Measurements from ENCODE around the gene IMMP1L. TPM values are rescaled to one million over a fixed set of nuclear protein-coding genes. Genes with fewer than 3 reads are reported as not detected.

The IMMP1L gene
- total RNA-seq, 1 donor from 2014 or later: 67.9 TPM

GRCh38 chr11:31477528-31478222, 31.7 kb downstream of the IMMP1L start:
- peak; percentile 79 for DNase-seq (ENCODE audit: low spot score)

GRCh38 chr11:31474083-31474482, 35.3 kb downstream of the IMMP1L start:
- no peak for DNase-seq (ENCODE audit: low spot score)

- no peak for DNase-seq (ENCODE audit: low spot score)
Measured at GRCh38 chr11:31464436-31464835, 45.0 kb downstream of the IMMP1L start.

GRCh38 chr11:31455177-31455576, 54.2 kb downstream of the IMMP1L start:
- DNase-seq (ENCODE audit: low spot score): no peak

GRCh38 chr11:31450841-31451240, 58.6 kb downstream of the IMMP1L start:
- DNase-seq (ENCODE audit: low spot score): no peak

GRCh38 chr11:31449040-31449439, 60.4 kb downstream of the IMMP1L start:
- no peak for DNase-seq (ENCODE audit: low spot score)

- DNase-seq (ENCODE audit: low spot score): no peak
Measured at GRCh38 chr11:31445621-31446020, 63.8 kb downstream of the IMMP1L start.

- no peak for DNase-seq (ENCODE audit: low spot score)
Measured at GRCh38 chr11:31443802-31444201, 65.6 kb downstream of the IMMP1L start.

- DNase-seq (ENCODE audit: low spot score): no peak
Measured at GRCh38 chr11:31442086-31442485, 67.3 kb downstream of the IMMP1L start.

- no peak for DNase-seq (ENCODE audit: low spot score)
Measured at GRCh38 chr11:31441296-31441695, 68.1 kb downstream of the IMMP1L start.

- DNase-seq (ENCODE audit: low spot score): no peak
Measured at GRCh38 chr11:31437742-31438435, 71.5 kb downstream of the IMMP1L start.

- no peak for DNase-seq (ENCODE audit: low spot score)
Measured at GRCh38 chr11:31433851-31434250, 75.6 kb downstream of the IMMP1L start.

- no peak for DNase-seq (ENCODE audit: low spot score)
Measured at GRCh38 chr11:31424652-31425051, 84.8 kb downstream of the IMMP1L start.

GRCh38 chr11:31422703-31423102, 86.7 kb downstream of the IMMP1L start:
- no peak for DNase-seq (ENCODE audit: low spot score)

- DNase-seq (ENCODE audit: low spot score): no peak
Measured at GRCh38 chr11:31421820-31422219, 87.6 kb downstream of the IMMP1L start.

GRCh38 chr11:31419669-31420068, 89.8 kb downstream of the IMMP1L start:
- DNase-seq (ENCODE audit: low spot score): no peak

- DNase-seq (ENCODE audit: low spot score): no peak
Measured at GRCh38 chr11:31419138-31419537, 90.3 kb downstream of the IMMP1L start.

GRCh38 chr11:31417816-31418215, 91.6 kb downstream of the IMMP1L start:
- no peak for DNase-seq (ENCODE audit: low spot score)

- DNase-seq (ENCODE audit: low spot score): no peak
Measured at GRCh38 chr11:31417357-31417756, 92.1 kb downstream of the IMMP1L start.

- no peak for DNase-seq (ENCODE audit: low spot score)
Measured at GRCh38 chr11:31415435-31415834, 94.0 kb downstream of the IMMP1L start.

- DNase-seq (ENCODE audit: low spot score): no peak
Measured at GRCh38 chr11:31414338-31414737, 95.1 kb downstream of the IMMP1L start.

GRCh38 chr11:31412946-31413345, 96.5 kb downstream of the IMMP1L start:
- DNase-seq (ENCODE audit: low spot score): no peak

- no peak for DNase-seq (ENCODE audit: low spot score)
Measured at GRCh38 chr11:31408201-31408600, 101.2 kb downstream of the IMMP1L start.

All from umbilical cord (tissue), 2 donors.